Measurements from ENCODE around the gene PARP16.

Gene PARP16

GRCh38 chr15:65307978-65308377 is 21.3 kb upstream of the PARP16 start:
- peaks cover 23% of the 10 kb centered on the region for H3K4me1 ChIP-seq (ENCODE audit: low read depth, poor library complexity, severe bottlenecking)
- H2AFZ ChIP-seq (ENCODE audit: low read depth), result no peak overlapping the region
- no peaks in the 10 kb centered on the region for H3K79me2 ChIP-seq (ENCODE audit: insufficient read depth, low read depth)
- no peak for TF ChIP-seq CTCF (conservative IDR thresholded peaks at IDR 0.05; ENCODE audit: low read depth, low read length)
- no peak overlapping the region for H3K4me2 ChIP-seq
- H3K27ac ChIP-seq, result no peak overlapping the region
- H4K20me1 ChIP-seq (ENCODE audit: insufficient read depth), result no peaks in the 10 kb centered on the region
- H3K9ac ChIP-seq, result no peak overlapping the region
- no peaks in the 10 kb centered on the region for H3K27me3 ChIP-seq (ENCODE audit: insufficient read depth, low read depth)
- no peak overlapping the region for H3K4me3 ChIP-seq (IDR thresholded peaks at IDR 0.05; ENCODE audit: insufficient read depth, low read depth, low read length)
- no peaks in the 10 kb centered on the region for H3K36me3 ChIP-seq (ENCODE audit: insufficient read depth)

GRCh38 chr15:65306551-65306950 is 19.9 kb upstream of the PARP16 start:
- Histone ChIP-seq H3K27ac (no peak overlapping the region), H3K79me2 (ENCODE audit: insufficient read depth, low read depth) (no peaks in the 10 kb centered on the region), H3K27me3 (ENCODE audit: insufficient read depth, low read depth) (no peaks in the 10 kb centered on the region), H3K4me3 (IDR thresholded peaks at IDR 0.05; ENCODE audit: insufficient read depth, low read depth, low read length) (no peak overlapping the region), H3K36me3 (ENCODE audit: insufficient read depth) (no peaks in the 10 kb centered on the region), H3K4me2 (peak overlapping the region; percentile 63; the same call in 1 of the 2 replicates), H2AFZ (ENCODE audit: low read depth) (no peak overlapping the region), H3K4me1 (ENCODE audit: low read depth, poor library complexity, severe bottlenecking) (peaks cover 23% of the 10 kb centered on the region), H4K20me1 (ENCODE audit: insufficient read depth) (no peaks in the 10 kb centered on the region), H3K9ac (no peak overlapping the region)
- no peak for TF ChIP-seq CTCF (conservative IDR thresholded peaks at IDR 0.05; ENCODE audit: low read depth, low read length)

- Histone ChIP-seq H3K79me2 (ENCODE audit: insufficient read depth, low read depth) (no peaks in the 10 kb centered on the region), H3K4me3 (IDR thresholded peaks at IDR 0.05; ENCODE audit: insufficient read depth, low read depth, low read length) (no peak overlapping the region), H3K27ac (no peak overlapping the region), H3K4me1 (ENCODE audit: low read depth, poor library complexity, severe bottlenecking) (peaks cover 23% of the 10 kb centered on the region), H3K27me3 (ENCODE audit: insufficient read depth, low read depth) (no peaks in the 10 kb centered on the region), H3K4me2 (peak overlapping the region; percentile 63), H3K36me3 (ENCODE audit: insufficient read depth) (no peaks in the 10 kb centered on the region), H4K20me1 (ENCODE audit: insufficient read depth) (no peaks in the 10 kb centered on the region), H2AFZ (ENCODE audit: low read depth) (no peak overlapping the region), H3K9ac (no peak overlapping the region; the same call in 1 of the 2 replicates)
- TF ChIP-seq CTCF (conservative IDR thresholded peaks at IDR 0.05; ENCODE audit: low read depth, low read length), result no peak
These were observed 19.1 kb upstream of the PARP16 start for GRCh38 chr15:65305776-65306175.

GRCh38 chr15:65305150-65305758 is 18.6 kb upstream of the PARP16 start:
- H3K79me2 ChIP-seq (ENCODE audit: insufficient read depth, low read depth), result no peaks in the 10 kb centered on the region
- TF ChIP-seq CTCF (conservative IDR thresholded peaks at IDR 0.05; ENCODE audit: low read depth, low read length), result no peak
- peak overlapping the region; percentile 63 for H3K4me2 ChIP-seq
- no peaks in the 10 kb centered on the region for H4K20me1 ChIP-seq (ENCODE audit: insufficient read depth)
- H3K27ac ChIP-seq, result peak overlapping the region; percentile 94
- H2AFZ ChIP-seq (ENCODE audit: low read depth), result no peak overlapping the region
- H3K27me3 ChIP-seq (ENCODE audit: insufficient read depth, low read depth), result no peaks in the 10 kb centered on the region
- H3K9ac ChIP-seq, result peak overlapping the region; percentile 90; the same call in 1 of the 2 replicates
- no peaks in the 10 kb centered on the region for H3K36me3 ChIP-seq (ENCODE audit: insufficient read depth)
- no peak overlapping the region for H3K4me3 ChIP-seq (IDR thresholded peaks at IDR 0.05; ENCODE audit: insufficient read depth, low read depth, low read length)
- peaks cover 23% of the 10 kb centered on the region for H3K4me1 ChIP-seq (ENCODE audit: low read depth, poor library complexity, severe bottlenecking)

Measured in KMS-11 (cell line).